GDM1 (cell line): ENCODE data around the gene RBM19.

Experiments used
- DNase-seq: peaks from one replicate; lab custom pipeline; 2025; lab: John Stamatoyannopoulos, UW

The RBM19 gene

GRCh38 chr12:113776536-113776935 lies 189.6 kb downstream of the RBM19 start:
- DNase-seq = no peak

- DNase-seq = no peak
These were observed 191.6 kb downstream of the RBM19 start for GRCh38 chr12:113774526-113774925.

- DNase-seq = no peak
These were observed 193.6 kb downstream of the RBM19 start for GRCh38 chr12:113772505-113773030.

GRCh38 chr12:113770389-113770865 lies 195.7 kb downstream of the RBM19 start:
- no peak for DNase-seq

GRCh38 chr12:113769305-113769704 lies 196.8 kb downstream of the RBM19 start:
- no peak for DNase-seq

GRCh38 chr12:113768850-113769249 lies 197.3 kb downstream of the RBM19 start:
- no peak for DNase-seq

GRCh38 chr12:113766879-113767878 lies 198.9 kb downstream of the RBM19 start:
- DNase-seq = no peak
